GM18502 (cell line): ENCODE data around the gene SPEM2.
A peak's percentile ranks its signal among the peaks of the same experiment; 100 is the strongest.

Experiments used
- ATAC-seq: cut with Tn5 transposase; IDR thresholded peaks from one replicate; pipeline ENCODE4 v1.9.1; 2021; ENCODE audit warnings: mild to moderate bottlenecking; ENCODE audit not compliant: unreplicated experiment, poor library complexity

Gene SPEM2

DNA sequence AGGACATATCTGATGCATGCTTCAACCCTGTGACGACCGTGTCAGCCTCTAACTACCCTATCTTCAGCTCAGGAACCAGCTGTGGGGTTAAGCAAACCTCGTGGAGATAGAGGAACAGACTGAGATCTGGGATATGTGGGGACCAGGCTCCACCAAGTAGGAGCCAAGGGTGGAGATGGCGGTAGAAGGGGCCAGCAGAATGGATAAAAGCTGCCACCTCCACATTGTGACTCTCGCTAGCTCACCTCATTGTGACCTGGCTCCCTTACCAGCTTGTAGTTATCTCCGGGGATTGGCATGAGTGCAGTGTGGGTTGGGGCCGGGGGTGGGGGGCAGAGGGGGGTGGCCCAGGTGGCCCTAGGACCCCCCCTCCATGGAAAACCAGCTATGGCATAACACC lies at the start of gene SPEM2:
Gene SPEM2 (plus strand): TSS at position 301 of the 400 bp plus-strand sequence. CDS start 73 bp downstream, at position 374.
- no peak for ATAC-seq

DNA sequence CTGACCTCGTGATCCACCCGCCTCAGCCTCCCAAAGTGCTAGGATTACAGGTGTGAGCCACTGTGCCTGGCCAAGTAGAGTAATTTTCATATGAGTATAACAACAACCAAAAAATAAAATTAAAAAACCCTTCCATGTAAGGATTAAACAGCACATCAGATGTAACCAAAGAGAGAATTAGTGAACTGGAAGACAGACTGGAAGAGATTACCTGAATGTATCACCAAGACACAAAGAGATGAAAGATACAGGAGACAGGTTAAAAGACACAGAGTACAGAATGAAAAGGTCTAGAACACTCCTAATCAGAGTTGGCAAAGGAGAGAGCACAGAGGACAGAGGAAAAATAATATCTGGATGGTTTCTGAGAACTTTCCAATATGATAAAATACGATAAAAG lies 46.3 kb upstream of the SPEM2 start:
- ATAC-seq, result no peak

DNA sequence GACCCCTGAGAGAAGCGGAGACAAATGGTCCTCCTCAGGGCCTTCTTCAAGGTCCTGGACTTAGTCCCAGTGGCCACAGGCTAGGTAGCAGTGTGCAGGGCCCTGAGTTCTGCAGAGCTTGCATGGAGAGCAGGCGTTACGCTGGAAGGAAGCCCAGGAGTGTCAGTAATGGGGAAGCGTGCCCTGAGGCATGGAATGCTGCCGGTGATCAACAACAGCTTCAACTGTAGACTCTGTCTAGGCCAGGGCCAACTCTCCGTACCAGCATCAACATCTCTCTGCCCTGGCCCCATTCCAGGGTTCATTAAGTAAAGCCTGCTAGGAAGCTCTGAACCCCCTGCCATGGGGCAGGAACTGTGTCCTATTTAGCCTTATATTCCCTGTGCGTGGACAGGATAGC lies 45.1 kb upstream of the SPEM2 start:
- ATAC-seq, result no peak

DNA sequence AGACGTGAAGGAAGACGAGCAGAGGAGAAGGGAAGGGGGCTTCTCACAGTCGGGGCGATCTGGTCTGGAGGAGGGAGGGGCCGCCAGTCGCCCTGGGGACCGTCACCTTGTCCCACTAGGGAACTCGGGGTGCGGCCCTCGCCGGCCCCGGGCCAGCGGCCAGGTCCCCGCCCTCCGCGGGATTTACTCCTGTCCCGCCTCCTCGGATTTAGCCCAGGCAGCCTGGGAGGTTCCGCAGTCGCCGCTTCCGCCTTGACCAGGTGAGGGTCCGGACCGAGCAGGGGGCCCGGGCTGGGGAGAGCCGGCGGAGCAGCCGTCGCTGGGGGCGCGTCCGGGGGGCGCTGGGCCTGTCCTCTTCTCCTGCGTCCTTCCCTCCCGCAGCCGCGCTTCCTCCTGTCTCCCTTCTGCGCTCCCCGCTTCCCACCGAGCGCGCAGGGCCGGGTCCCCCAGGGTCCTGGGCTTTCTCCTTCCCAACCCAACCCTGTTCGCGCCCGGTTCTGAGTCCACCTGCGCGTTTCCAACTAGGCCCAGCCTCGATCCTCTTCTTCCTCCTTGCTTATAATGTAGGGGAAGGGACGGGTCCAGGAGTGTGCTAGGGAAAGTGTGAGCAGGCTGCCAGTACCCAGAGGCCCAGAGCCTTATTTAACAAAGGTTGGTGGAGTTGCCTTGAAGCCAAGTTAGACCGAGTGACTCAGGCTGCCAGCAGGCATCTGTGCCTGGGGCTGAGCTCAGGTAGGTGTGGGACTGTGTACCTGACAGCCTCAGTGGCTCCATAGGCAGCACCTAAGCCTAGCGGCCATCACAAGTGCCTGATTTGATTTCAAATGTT lies 44.3 kb upstream of the SPEM2 start, which contains the start of gene TNK1:
Gene TNK1 (plus strand): TSS at position 235 of the 829 bp plus-strand sequence. CDS start 1,838 bp downstream, outside the sequence.
- no peak for ATAC-seq

DNA sequence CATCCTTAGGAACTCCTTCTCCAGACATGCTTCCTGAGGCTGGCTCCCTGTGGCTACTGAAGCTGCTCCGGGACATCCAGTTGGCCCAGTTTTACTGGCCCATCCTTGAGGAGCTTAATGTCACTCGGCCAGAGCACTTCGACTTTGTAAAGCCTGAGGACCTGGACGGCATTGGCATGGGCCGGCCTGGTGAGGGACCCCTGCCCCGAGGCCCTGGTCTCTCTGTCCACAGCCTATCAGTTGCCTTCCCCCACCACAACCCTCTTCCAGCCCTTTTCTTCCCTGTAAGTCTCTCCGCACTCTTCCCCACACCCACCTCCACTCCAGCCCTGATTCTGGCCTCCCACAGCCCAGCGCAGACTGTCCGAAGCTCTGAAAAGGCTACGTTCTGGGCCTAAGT lies 42.5 kb upstream of the SPEM2 start:
- ATAC-seq, result no peak

DNA sequence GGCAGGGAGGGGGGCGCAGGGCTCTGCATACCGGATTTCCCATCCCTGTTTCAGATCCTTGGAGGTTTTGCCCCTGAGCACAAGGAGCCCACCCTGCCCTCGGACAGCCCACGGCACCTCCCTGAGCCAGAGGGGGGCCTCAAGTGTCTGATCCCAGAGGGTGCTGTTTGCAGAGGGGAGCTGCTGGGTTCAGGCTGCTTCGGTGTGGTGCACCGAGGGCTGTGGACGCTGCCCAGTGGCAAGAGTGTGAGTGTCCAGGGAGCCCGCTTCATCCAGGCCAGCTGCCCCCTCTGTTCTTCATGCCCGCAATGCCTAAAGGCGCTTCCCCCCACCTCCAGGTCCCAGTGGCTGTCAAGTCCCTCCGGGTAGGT lies 42.1 kb upstream of the SPEM2 start:
- ATAC-seq, result no peak

DNA sequence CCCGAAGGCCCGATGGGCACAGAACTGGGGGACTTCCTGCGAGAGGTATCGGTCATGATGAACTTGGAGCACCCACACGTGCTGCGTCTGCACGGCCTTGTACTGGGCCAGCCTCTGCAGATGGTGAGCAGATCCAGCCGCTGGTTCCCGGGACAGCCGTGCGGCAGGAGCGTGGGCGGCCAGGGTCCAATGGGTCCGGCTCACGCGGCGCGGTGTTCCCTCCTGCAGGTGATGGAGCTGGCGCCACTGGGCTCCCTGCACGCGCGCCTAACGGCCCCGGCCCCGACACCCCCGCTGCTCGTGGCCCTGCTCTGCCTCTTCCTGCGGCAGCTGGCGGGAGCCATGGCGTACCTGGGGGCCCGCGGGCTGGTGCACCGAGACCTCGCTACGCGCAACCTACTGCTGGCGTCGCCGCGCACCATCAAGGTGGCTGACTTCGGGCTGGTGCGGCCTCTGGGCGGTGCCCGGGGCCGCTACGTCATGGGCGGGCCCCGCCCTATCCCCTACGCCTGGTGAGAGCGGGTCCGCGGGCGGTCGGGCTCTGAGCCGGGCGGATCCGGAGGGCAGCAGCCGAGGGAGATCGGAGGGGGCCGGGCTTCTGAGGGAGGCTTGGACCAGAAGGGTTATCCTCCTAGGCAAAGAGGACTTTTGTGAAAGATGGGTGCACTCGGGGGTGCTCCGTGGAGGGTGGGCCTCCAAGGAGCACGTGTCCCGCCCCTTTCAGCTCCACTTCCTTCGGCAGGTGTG lies 41.5 kb upstream of the SPEM2 start:
- ATAC-seq, result peak; percentile 85

DNA sequence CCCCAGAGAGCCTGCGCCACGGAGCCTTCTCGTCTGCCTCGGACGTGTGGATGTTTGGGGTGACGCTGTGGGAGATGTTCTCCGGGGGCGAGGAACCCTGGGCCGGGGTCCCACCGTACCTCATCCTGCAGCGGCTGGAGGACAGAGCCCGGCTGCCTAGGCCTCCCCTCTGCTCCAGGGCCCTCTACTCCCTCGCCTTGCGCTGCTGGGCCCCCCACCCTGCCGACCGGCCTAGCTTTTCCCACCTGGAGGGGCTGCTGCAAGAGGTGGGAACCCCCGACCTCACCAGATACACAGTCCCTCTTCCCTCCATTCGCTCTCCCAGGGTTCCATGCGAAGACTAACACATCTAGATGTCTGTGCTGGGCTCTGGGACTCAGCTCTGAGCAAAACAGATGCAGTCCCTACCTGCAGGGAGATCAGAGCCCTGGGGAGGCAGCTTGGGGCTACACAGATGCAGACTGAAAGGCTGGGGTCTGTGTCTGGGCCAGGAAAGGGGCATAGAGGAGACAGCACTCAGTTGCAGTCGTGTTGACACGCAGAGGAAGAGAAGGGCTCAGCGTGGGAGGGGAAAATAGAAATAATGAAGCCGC lies 40.8 kb upstream of the SPEM2 start:
- ATAC-seq, result no peak

DNA sequence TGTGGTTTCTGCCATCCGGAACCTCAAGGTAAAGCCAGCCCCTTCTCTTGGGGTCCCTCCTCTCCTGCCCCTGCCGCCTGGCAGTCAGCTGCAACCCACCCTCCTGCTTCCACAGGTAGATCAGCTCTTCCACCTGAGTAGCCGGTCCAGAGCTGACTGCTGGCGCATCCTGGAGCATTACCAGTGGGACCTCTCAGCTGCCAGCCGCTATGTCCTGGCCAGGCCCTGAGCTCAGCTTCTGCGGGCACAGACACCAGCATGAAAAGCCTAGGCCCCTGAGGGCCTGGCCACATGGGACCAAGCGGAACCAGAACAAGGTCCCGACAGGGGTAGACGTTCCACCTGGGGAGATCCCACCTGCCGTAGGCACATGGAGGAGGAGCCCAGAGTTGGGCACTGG lies 36.6 kb upstream of the SPEM2 start:
- no peak for ATAC-seq

DNA sequence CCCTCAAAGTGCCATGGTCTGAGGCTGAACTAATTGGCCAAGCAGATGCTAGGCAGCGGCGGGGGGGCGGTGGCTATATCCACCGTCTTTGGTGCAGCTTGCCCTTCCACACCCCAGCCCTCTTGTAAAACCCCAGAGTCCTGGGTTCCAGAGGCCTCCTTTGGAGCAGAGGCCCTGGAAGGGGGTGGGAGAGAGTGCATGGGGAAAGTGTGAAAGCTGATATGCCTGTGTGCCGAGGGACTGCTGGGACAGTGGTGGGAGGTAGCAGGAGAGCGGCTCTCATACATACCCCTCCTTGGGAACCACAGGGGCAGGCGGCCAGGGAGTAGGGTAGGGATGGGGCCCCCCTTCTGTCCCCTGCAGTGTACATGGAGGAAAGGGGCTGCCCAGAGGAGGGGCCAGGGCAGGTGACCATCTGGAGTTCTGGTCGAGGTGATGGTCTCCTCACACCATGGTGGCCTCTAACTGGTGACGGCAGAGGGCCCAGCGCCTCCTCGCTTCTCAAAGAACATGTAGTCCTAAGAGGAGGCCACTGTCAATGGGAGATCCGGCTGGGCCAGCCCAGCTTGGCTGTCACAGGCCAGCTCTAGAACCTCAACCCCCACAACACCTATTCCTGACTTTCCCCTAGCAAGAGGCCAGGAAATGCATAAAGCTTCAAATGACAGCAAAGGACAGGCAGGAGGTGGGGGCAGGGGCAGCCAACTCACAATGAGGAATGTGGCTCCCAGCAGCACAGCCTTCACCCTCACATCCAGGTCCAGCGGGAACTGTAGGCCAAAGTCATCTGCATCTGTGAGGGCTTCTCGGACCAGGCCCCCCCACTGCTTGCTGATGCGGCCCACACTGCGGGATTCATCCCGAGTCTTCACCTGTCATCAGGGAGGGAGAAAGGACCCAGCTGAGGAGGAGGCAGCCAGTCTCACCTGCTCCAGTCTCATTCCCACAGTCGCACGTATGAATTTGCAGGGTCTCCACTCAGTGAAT lies 35.2 kb upstream of the SPEM2 start:
- ATAC-seq, result no peak

DNA sequence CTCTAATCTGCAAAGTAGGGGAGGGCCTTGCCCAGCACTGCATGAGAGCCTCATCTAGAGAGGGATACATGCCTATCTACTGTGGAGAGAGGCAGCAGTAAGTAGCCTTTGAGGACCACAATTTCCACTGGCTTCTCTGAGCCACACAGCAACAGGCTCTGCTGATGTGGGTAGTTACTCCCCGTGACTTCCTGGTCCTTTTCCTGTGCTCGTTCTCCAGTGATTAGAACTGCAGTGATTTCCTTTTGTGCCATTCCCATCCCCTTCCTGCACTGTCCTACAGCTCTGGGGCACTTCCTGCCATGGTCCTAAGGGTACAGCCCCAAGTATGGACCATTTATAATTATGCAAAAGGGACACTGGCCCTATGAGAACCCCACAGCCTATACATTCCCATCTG lies 34.1 kb upstream of the SPEM2 start:
- no peak for ATAC-seq

DNA sequence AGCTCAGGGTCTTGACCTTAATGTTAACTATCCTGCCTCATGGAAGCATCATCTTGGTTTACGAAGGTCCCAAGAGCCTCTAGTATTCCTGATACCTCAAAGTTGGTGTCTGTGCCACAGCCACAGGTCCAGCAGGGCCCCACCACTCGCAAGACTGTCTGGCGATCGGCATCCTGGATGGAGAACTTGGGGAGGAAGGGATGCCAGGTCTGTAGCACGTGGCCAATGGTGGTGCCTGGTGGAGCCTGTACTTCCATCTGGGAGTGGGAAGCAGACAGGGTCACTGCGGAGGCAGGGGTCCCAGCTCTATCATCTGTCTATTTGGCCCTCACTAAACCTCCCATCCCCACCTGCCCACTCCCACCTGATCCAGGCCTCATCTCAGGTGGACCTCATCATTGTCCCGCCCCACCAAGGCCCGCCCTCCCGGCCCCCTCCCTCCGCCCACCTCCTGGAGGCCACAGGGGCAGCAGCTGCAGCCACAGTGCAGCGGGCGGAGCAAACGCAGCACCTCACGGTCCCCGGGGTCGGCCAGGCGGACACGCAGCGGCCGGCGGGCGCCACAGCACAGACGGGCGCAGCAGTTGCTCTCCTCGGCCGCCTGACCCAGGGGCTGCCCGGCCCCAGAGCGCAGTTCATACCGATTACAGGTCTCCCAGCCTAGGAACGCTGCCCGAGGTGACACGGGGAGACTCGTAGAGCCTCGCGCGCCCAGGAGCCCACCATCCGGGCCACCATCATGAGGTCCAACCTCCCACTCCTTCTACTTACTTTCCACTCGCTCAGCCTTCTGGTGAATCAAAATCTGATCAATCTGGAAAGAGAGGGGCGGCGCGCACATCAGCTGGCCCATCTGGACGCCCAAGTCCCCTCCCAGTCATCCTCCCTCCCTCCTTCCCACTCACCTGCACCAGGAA lies 32.5 kb upstream of the SPEM2 start:
- ATAC-seq, result no peak

DNA sequence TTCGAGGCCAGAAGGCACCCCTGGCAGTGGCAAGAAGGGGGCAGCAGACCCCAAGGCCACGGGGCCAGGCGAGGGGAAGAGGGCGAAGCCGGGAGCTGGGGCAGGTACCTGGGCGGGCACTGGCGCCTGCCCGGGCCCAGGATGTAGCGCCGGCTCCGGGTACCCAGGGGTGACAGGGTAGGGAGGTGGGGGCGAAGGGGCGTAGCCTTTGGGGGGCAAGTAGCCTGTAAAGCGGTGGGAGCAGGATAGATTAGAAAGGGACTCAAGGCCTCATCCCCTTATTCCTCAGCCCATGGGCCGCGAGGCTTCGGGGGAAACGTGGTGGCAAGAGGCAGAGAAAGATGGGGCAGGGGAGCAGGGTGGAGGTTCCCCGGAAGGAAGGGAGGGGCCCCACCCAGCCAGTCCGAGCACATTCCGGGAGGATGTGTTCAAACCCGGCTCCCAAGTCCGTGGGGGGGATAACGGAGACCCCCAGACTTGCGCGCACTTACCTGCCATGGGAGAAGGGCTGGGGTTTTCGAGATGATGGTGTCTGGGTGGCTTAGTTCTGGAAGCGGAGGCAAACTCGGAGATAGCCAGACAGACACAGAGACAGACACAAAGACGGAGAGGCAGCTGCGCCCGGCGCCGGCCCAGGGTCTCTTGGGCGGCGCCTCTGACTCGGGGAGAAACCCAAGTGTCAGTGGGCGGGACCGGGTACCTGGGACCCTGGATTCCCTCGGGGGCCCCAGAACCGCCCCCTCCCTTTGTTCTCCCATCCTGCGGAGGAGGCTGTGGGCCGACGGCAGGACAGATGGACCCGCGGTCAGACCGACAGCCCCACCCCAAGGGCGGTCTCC lies 31.6 kb upstream of the SPEM2 start:
- peak; percentile 46 for ATAC-seq

DNA sequence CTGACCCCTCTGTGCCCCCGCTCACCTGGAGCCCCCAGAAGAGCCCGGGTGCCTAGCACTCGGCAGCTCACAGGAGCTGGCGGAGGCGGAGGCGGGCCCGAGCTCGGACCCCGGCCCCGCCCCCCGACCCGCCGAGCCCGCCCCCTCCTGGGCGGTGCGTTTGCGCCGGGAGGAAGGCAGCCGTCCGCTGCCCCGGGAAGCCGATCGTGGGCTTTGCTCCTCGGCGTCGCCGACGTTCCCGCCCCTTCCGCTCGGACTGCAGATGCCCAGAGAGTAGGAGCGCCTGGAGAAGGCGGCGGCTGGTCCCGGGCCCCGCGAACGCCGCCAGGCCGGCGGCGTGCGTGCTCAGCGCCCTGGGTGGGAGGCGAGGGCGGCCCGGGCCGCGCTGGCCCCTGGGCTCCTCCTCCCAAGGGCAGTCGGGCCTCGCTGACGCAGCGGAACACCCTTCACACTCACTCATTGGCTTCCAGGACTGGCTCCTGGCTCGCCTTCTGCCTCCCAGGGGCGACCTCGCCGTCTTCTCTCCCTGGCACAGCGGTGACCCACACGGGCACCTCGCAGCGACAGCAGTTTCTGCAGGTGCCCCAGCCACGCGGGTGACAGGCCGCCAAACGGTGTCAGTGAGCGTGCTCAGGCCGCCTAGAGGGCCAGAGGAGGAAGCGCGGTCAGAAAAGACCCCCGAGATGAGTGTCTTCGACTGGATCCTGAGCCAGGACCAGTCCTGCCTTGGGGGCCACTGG lies 30.8 kb upstream of the SPEM2 start, which contains the start of gene PLSCR3:
Gene PLSCR3 (minus strand): TSS at position 74 of the 740 bp plus-strand sequence. CDS start 415 bp downstream, outside the sequence.
- peak; percentile 88 for ATAC-seq

DNA sequence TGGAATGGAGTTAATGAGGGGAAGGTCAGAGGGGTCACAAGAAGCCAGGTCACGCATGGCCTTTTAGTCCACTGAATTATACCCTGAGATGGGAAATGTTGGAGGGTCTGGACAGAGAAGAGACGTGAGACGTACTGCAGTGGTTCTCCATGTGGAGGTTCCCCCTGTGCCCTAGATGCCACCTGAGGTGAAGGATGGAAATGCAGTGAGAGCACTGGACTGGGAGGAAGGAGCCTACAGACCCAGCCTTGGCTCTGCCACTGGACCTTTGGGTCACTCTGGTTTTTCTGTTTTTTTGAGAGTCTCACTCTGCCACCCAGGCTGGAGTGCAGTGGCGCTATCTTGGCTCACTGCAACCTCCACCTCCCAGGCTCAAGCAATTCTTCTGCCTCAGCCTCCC lies 29.3 kb upstream of the SPEM2 start:
- ATAC-seq, result no peak

DNA sequence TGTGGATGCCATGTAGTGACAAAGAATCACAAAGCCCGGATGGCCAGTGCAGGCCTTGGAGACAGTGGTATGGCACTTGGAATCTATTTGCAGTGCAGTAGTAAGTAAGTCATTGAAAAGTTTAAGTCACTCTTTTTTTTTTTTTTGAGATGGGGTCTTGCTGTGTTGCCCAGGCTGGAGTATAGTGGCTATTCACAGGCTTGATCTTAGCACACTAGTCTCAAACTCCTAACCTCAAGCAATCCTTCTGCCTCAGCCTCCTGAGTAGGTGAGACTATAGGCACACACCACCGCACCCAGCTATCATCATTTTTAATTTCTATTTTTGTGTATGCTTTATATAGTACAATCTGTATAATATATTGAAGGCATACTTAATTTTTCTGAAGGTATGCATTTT lies 26.8 kb upstream of the SPEM2 start:
- no peak for ATAC-seq

DNA sequence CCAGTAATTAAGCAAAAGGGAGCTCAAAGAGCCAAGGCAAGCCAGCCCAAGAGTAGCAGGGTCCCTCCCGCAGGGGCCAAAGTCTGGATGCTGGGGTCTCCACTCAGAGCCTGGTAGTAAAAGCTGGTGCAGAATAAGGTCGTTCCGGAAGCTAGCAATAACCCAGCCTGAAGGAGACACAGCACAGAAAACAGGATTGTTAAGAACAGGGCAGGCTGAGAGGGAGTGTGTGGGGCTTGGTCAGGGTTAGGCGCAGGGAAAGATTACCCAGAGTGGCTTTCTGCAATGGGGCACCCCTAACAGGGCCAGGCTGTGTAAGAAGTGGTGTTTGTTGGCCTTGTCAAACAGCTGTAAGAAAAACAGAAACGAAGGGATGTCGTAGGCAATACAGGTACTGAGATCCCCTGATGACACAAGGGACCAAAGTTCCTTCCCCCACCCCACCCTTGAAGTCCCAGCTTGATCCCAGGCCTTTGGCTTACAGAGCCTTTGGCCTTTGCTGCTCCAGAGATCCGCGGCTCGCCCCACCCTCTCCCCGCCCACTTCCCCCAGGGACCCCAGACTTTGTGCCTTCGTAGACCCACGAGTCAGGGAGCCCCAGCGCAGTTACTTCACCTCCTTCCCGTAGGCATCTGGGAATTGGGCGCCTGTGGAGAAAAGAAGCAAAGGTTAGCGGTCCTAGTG lies 22.2 kb upstream of the SPEM2 start:
- no peak for ATAC-seq
